Transverse colon (tissue), 4 donors: ENCODE measurements around the gene LEMD1. TPM values are rescaled to one million over a fixed set of nuclear protein-coding genes. Genes with fewer than 3 reads are reported as not detected.
A peak's percentile ranks its signal among the peaks of the same experiment; 100 is the strongest.

Source experiments
- DNase-seq: peaks from one replicate; pipeline ENCODE4 v3.0.0-alpha.2; 2019
- H3K27ac ChIP-seq, 4 donors: fragments of 200-600 bp; sonication (generic); 2 replicates each; pipeline ENCODE4 v1.5.1; 2016 to 2018; ENCODE audit warnings: inconsistent platforms in 4 of 4
- H3K27me3 ChIP-seq: fragments of 200-600 bp; sonication (generic); 2 replicates; pipeline ENCODE4 v1.5.1; 2017; ENCODE audit warnings: inconsistent platforms
- H3K36me3 ChIP-seq, 4 donors: fragments of 200-600 bp; sonication (generic); 2 replicates each; pipeline ENCODE4 v1.5.1; 2017 to 2019; ENCODE audit warnings: inconsistent platforms in 4 of 4
- H3K4me1 ChIP-seq, 4 donors: fragments of 200-600 bp; sonication (generic); 2 replicates each; pipeline ENCODE4 v1.5.1; 2017 to 2020; ENCODE audit warnings: inconsistent platforms in 4 of 4
- H3K4me3 ChIP-seq, 4 donors: fragments of 200-600 bp; sonication (generic); 1 replicate in 1 of 4; 2 replicates in 3 of 4; pipeline versions ENCODE4 v1.5.1 to v1.6.1; 2017 to 2019; ENCODE audit warnings: inconsistent platforms in 4 of 4
- H3K9me3 ChIP-seq, 2 donors: fragments of 200-600 bp; sonication (generic); 2 replicates each; pipeline ENCODE4 v1.5.1; 2017 to 2019; ENCODE audit warnings: inconsistent platforms in 2 of 2
- CTCF ChIP-seq, 5 experiments: fragments of 200-600 bp in 3 of 5; fragments of 450-650 bp in 2 of 5; sonication (generic) in 3 of 5; IDR thresholded peaks; 1 replicate in 2 of 5; 2 replicates in 3 of 5; pipeline ENCODE4 v1.5.1; 2016 to 2017; ENCODE audit warnings: antibody characterized with exemption in 5 of 5, inconsistent platforms in 3 of 5, mild to moderate bottlenecking in 2 of 5, moderate library complexity in 1 of 5
- EP300 ChIP-seq: sonication (generic); formaldehyde crosslinking; IDR thresholded peaks from one replicate; pipeline ENCODE4 v1.6.1; 2017; ENCODE audit warnings: antibody characterized with exemption, low read depth
- POLR2A ChIP-seq: fragments of 450-650 bp; IDR thresholded peaks from one replicate; pipeline ENCODE4 v1.6.1; 2016; ENCODE audit warnings: antibody characterized with exemption, mild to moderate bottlenecking, moderate library complexity
- POLR2AphosphoS5 ChIP-seq, 3 donors: sonication (generic); formaldehyde crosslinking; IDR thresholded peaks; one replicate each; pipeline ENCODE4 v1.6.1; 2016; ENCODE audit warnings: antibody characterized with exemption in 3 of 3
- whole genome bisulfite sequencing, 2 donors: methylation state at CpG; one replicate each; pipeline ENCODE4 v1.1.5; 2018; ENCODE audit warnings: low coverage in 1 of 2; 5-methylcytosine and 5-hydroxymethylcytosine counted together
- in situ Hi-C, 4 donors: fragments of 200-750 bp; cut with MboI; loops; one replicate each; pipeline versions ENCODE4 v1.15.0 to v1.15.1; 2017; ENCODE audit warnings: low sequenced_read_pairs in 3 of 4, low pct_ligation_motif_present in 1 of 4, low pct_unique_long_range_greater_than_20kb in 1 of 4
- intact Hi-C: fragments of 100-400 bp; cut with DNase I; formaldehyde crosslinking; loops from one replicate; pipeline ENCODE4 v1.15.1; 2023; ENCODE audit warnings: low total_unique reads
- total RNA-seq, 4 donors: library from RNA; depleted of rRNA; stranded (reverse); fragments of >200 nt; gene quantifications; one replicate each; pipeline ENCODE4 v1.1.0, GENCODE V29; 2016

The LEMD1 gene
- total RNA-seq, 4 donors from 2014 or later = not detected

- Histone ChIP-seq H3K4me1 (peaks cover 0 to 15% (median 9%) of the 10 kb centered on the region in 4 donors), H3K27ac (peak overlapping the region in 2 of 4 donors; percentile 31 to 33), H3K36me3 (no peaks in the 10 kb centered on the region), H3K9me3 (no peaks in the 10 kb centered on the region), H3K27me3 (peaks cover 52% of the 10 kb centered on the region), H3K4me3 (peak overlapping the region in 1 of 4 donors; percentile 17)
- intact Hi-C loops (no loop called here), in situ Hi-C loops (no loop called here)
- peak; percentile 72 for DNase-seq
- WGBS, 2 donors = 17 to 22% methylated on average over 5 to 17 of the region's 18 CpGs
- no peak for TF ChIP-seq CTCF (IDR thresholded peaks at IDR 0.05)
- no peak for TF ChIP-seq POLR2AphosphoS5 (IDR thresholded peaks at IDR 0.05)
- TF ChIP-seq POLR2A = peak; percentile 32
- TF ChIP-seq EP300 = no peak
Measured at GRCh38 chr1:205449750-205450443, 28.0 kb upstream of the LEMD1 start.

GRCh38 chr1:205449254-205449749 is 27.4 kb upstream of the LEMD1 start:
- no peaks in the 10 kb centered on the region for H3K9me3 ChIP-seq
- H3K36me3 ChIP-seq = no peaks in the 10 kb centered on the region
- peak overlapping the region in 1 of 4 donors; percentile 17 for H3K4me3 ChIP-seq
- H3K27me3 ChIP-seq = peaks cover 46% of the 10 kb centered on the region
- DNase-seq = no peak
- peaks cover 0 to 15% (median 9%) of the 10 kb centered on the region in 4 donors for H3K4me1 ChIP-seq
- in situ Hi-C loops = no loop called here
- H3K27ac ChIP-seq = peak overlapping the region in 2 of 4 donors; percentile 31 to 33
- TF ChIP-seq POLR2A (no peak), EP300 (no peak), CTCF (IDR thresholded peaks at IDR 0.05) (no peak), POLR2AphosphoS5 (IDR thresholded peaks at IDR 0.05) (no peak)
- 68% methylated on average over 4 of the region's 4 CpGs; no CpG with 5 or more reads in 1 of the 2 donors for WGBS, 2 donors
- intact Hi-C loops = no loop called here

- TF ChIP-seq CTCF (IDR thresholded peaks at IDR 0.05) (no peak), EP300 (no peak), POLR2AphosphoS5 (IDR thresholded peaks at IDR 0.05) (no peak), POLR2A (no peak)
- intact Hi-C loops (no loop called here), in situ Hi-C loops (no loop called here)
- WGBS, 2 donors = 77 to 100% methylated on average over 1 to 6 of the region's 6 CpGs
- peak overlapping the region in 1 of 4 donors; percentile 31 for H3K27ac ChIP-seq
- peaks cover 0 to 15% (median 9%) of the 10 kb centered on the region in 4 donors for H3K4me1 ChIP-seq
- H3K27me3 ChIP-seq = peaks cover 40% of the 10 kb centered on the region
- H3K9me3 ChIP-seq = no peaks in the 10 kb centered on the region
- DNase-seq = no peak
- H3K36me3 ChIP-seq = no peaks in the 10 kb centered on the region
- no peak overlapping the region for H3K4me3 ChIP-seq
Measured at GRCh38 chr1:205448540-205449253, 26.8 kb upstream of the LEMD1 start.
